Kidney glomerular epithelial cell (primary cell): ENCODE measurements around the gene SH3RF3.

Source experiments
- DNase-seq: peaks from one replicate; lab custom pipeline; 2025; lab: John Stamatoyannopoulos, UW

The SH3RF3 gene

DNA sequence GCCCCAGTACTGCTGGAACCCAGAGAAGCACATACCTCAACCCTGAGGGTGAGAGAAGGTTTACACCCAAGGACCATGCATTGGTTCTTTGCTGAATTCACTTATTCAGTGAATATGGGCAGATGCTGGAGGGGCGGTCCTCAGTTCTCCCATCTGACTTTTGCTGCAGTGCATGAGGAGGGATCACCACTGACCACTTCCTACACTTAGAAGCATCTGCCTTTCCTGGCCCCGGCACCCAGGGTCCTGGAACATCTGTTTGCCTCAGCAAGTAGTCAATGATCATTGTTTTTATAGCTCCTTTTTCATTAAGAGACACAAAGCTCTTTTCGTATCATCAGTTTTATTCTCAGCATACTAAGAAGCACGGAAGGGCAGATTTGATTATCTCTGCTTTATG lies 211.4 kb downstream of the SH3RF3 start:
- DNase-seq, result no peak

DNA sequence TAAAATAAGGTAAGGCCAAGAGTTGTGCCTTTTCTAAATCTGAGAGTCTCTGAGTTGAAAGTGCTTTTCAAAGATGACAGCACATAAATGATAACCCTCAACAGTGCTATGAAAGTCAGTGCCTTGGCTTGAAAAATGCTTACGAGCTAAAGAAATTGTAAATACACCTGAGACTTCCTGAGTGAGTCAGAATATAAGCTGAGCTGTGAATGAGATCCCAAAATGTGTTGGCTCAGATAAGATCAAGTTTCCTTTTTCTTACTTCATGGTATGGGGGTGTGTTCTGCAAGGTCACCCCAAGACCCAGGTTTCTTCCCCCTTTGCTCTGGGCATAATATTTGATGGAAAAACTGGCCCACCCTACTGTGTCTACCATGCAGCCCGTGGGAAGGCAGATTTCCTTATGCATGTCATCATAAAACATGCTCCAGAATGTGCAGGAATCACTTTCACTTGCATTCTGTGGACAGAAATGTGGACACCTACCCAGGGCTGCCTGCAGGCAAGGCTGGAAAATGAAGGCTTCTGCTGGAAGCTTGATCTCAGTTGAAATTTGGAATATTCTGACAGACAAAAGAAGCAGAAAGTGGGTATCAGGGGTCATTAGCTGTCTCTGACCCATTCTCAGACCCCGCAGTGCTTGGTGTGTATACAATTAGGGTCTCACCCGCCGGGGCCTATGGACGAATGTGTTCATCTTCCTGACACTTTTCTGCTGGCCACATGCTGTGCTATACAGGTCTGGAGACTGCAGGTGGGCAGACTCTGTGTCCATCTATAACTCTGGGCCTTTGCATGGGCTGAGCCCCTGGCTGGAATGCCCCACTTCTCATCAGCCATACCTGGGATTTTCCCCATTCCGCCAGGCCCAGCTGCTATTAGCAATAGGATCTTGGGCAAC lies 212.6 kb downstream of the SH3RF3 start:
- DNase-seq, result no peak

DNA sequence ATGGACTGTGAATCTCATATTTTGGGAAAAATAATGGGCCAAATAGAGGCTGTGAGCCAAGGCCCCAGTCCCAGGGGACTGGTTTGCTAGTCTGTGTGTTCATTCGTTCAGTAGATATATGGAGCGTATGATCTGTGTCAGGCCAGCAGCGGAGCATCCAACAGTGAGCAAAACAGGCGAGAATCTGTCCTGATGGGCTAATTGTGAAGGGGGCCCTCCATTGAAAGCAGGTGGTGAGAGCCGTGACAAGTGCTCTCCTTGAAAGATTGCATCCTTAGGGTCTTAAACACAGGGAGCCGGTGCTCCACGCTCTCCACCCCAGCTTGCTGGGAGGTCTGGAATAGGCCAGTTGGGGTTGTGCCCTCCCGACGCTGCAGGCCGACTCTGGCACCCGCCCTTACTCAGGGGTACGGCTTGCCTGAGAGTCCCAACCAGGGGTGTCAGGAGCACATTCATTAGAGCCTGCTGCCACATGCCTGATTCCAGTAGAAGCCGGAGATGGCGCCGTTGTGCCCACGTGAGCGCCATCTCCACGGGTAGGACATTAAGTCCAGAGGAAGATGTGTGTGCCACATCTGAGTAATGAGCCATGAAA lies 213.3 kb downstream of the SH3RF3 start:
- no peak for DNase-seq

DNA sequence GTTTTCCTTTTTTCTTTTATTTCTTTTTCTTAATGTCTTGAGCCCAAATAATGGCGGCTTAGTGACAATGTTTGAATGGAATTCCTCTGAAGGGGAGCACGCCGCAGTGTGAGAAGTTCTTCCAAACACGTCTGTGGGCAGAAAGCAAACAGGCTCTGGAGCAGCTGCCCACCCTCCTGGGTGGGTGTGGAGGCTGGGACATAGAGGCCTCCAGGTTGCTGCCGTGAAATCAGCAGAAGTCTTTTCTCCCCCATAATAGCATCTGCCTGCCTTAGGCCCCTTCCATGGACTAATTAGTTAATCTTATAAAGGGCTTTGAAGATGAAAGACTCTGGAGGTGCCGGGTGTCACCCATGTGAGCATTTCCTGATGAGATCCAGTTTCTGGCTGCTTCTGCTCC lies 213.9 kb downstream of the SH3RF3 start:
- no peak for DNase-seq

DNA sequence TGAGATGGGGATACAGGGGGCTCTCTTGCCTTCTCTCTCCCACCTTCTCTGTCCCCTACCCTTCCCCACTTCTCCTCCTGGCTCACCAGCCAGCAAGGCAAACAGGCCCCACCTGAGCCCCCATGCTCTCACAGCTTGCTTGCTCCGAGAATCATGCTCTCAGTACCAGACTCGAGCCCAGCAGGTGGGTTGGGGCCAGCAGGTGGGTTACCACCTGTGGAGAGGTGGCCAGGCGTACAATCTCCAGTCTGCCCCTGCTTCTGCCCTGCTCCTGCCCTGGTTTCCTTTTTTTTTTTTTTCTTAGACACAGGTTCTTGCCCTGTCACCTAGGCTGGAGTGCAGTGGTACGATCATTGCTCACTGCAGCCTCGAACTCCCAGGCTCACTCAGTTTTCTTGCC lies 214.5 kb downstream of the SH3RF3 start:
- DNase-seq, result no peak

DNA sequence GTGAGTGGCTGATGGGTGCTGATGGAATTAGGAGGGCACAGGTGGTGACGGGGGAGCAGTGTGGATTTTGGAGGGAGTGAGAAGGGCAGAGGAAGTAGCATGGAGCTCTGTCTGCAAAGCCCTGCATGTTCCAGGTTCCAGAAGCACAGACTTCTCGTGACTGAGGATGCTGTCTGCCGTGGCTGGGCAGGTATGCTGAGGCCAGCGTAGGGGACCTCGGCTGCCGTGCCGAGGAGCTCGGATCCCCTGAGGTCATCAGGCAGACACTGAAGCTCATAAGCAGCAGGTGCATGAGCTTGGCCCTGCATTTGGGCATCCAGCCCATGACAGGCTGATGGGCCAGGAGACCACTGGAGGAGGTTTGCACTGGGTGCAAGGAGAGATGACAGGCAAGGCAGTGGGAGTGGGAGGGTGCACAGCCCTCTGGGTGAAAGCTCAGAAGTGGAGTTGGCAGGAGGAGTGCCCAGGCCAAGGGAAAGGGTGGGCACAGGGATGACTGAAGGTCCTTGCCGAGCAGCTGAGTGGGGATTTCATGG lies 215.3 kb downstream of the SH3RF3 start:
- DNase-seq, result no peak

DNA sequence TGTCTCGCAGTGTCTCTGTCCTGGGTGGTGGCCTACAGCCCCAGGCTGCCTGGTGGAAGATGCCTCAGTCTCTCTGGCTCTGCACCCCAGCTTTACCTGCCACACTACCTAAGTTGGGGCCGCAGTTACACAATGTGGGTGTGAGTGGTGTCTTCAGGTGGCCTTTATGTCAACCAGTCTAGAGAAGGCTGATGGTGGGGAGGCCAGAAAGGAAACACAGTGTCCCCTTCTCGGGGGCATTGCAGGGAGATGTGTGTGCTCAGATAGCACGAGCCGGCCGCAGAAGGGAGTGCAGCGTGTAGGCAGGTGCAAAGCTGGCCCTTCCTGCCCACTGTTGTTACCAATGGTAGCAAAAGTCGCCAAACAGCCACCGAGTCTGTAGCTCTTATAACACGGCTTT lies 216.1 kb downstream of the SH3RF3 start:
- DNase-seq, result no peak

DNA sequence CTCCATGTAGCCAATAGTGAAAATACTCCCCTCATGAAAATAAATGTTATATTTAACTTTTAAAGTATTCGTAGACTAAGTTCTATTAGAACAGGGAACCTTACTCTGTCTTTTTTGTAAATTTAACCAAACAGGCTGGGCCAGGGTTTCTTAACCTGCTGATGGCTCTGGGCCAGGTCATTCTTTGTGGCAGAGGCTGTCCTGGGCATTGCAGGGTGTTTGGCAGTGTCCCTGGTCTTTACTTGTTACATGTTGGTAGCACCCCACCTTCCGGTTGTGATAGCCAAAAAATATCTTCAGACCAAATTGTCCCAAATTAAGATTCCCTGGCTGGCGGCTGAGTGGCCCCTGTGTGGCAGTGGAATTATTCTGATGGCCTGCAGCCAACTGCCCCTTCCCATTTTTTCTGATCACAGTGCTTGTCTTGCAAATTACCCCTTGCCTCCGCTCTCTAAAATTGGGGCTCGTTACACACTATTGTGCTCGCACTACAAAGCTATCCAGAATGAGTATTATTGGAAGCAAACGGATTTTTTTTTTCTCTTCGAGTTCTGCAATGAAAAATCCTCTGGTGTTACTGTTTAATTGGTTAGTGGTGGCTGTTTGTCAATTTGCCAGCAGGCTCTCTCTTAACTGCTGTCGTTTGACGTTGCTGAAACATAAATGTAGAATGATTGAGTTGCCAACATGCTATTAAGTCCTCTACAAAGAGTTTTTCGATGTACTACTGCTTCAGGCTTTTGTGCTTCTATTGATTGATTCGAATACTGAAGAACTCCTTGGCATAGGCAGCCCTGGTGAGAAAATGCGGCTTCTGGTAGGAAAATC lies 216.9 kb downstream of the SH3RF3 start:
- DNase-seq, result no peak

DNA sequence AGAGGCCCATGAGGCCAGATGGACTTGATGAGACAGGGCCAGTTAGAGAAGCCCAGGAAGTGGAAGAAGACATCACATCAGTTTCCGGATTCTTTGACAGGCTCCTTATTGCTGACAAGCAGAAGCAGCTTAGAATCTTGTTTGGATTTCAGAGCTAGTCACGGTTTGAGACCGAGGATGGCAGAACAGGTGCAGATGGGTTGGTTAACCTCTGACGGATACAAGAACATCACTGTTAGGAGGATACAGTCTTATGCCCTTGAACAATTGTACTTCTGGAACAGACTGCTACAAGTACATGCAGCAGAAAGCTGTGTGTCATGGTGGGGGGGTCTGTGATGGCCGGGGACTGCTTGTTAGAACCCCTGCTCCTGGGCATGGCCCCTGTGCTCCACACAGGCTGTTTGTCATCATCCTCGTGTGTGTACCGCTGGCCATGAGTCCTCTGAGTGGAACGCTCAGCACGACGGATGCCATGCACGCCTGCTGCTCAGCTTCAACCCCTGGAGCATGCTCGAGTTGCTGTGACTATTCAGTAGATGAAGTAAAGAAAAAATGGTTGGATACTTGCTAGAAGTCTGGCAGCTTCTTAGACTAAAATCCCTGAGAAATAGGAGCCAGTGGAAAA lies 217.7 kb downstream of the SH3RF3 start:
- no peak for DNase-seq

DNA sequence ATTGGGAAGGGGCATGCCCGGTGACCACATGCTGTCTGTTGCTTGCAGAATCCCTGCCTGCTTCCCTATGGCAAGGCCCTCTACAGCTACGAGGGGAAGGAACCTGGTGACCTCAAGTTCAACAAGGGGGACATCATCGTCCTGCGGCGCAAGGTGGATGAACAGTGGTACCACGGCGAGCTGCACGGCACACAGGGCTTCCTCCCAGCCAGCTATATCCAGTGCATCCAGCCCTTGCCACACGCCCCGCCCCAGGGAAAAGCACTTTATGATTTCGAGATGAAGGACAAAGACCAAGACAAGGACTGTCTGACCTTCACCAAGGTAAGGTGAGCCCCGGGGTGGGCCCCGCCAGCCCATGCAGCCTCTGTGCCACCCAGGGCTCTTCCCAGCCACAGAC lies 218.6 kb downstream of the SH3RF3 start:
- DNase-seq, result no peak

DNA sequence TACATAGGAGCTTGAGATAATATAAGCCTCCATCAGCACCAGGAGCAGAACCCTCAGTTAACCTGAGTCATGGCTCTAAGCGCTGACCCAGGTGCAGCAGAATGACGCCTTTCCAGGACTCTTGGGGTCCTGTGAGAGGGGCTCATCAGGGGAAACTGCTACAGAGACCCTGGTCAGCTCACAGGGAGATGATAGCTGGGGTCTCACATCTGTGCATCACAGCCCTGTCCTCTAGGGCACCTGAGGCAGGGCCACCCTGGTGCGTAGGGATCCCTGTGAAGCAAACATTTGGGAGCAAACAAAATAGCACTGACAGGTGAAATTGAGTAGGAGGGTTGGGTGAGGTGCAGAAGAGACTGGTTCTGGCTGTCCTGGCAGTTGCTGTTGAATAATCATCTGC lies 219.2 kb downstream of the SH3RF3 start:
- no peak for DNase-seq

DNA sequence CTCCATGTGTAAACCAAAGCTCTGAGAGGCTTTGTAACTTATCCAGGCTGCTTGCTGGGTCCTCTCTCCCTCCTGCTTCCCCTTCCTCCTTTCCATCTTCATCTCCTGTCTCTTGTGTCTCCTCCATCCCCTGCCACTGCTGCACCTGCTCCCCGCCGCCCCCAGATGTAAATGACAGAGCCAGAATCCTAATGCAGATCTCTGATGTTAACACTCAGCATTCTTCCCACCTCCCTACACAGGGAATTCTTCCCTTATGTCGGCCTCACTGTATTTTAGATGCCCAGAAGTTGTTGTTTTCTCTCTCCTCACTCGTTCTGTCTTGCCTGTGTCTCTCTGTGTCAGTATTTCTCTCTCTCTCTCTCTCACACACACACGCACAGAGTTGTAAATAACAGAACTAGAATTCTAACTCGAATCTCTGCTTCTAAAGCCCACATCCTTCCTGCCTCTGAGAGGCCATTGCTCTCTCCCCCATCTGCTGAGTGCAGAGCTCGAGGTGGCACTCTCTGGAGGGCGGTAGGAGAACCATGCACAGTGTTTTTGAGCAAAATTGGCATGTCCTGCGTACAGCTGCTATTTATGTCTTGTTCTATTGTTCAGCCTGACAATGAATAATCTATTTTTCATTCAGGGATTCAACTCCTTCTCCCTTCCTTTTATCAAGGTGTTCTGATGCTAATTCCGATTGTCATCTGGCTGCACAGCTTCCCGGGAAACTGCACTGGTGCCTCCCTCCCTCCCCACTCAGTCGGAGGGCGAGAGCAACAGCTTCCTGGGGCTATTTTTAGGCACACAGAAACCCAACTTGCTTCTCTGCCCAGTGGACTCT lies 219.9 kb downstream of the SH3RF3 start:
- no peak for DNase-seq

DNA sequence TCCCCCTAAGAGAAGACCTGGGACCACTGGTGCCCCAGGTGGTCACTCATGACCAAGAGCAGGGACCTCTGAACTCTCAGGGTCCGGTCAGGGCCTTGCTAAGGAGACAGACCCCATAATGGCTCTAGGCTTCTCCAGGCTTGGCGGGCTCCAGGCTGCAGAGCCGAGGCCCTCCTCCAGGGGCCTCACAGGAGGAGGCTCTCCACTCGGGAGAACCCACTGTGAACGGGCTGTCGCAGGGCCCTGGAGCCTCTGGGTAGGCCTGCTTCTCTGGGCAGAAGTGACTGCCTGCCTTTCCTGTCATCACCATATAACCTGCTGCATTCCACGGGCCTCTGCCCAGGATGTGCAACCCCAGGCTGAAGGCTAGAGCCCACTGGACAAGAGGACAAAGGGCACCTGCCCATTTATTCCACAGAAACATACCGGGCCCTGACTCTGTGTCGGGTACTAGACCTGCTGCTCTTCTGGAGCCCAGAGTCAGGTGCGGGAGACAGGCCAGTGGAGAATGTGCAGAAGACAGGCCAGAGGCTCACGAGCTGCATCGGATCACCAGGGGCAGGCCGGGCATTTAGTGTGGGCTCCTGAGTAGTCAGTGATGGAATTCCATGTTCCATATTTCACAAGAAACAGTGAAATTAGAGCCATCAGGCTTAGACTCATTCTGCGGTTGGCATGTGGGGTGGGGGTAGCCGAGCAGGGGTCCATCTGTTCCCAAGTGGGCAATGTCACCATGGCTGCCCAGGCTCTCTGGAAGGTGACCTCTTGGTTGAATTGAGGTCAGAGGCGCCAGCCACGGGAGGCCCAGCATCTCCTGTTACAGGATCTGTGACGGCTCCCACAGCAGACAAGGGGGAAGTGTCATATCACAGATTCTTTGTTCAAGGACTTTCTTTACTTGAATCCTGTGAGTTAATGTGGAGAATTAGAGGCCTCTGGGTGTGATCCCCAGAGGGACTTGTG lies 220.8 kb downstream of the SH3RF3 start:
- DNase-seq, result no peak

DNA sequence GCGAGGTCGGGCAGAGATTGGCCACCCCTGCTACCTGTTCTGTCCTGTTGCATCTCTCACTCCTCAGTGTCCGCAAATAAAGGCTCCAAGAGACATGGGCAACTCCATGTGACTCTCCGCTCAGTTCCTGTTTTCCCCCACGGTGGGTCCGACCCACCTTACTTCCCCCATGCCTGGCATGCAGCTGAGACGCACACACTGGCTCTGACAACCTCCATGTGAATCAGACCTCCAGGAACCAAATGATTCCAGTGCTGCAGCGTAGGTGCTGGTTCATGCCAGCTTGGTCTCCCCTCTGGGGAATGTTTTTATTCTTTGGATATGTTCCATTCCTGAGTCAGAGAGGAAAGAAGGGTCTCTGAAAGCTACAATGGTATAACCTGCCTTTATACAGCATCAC lies 221.5 kb downstream of the SH3RF3 start:
- no peak for DNase-seq

DNA sequence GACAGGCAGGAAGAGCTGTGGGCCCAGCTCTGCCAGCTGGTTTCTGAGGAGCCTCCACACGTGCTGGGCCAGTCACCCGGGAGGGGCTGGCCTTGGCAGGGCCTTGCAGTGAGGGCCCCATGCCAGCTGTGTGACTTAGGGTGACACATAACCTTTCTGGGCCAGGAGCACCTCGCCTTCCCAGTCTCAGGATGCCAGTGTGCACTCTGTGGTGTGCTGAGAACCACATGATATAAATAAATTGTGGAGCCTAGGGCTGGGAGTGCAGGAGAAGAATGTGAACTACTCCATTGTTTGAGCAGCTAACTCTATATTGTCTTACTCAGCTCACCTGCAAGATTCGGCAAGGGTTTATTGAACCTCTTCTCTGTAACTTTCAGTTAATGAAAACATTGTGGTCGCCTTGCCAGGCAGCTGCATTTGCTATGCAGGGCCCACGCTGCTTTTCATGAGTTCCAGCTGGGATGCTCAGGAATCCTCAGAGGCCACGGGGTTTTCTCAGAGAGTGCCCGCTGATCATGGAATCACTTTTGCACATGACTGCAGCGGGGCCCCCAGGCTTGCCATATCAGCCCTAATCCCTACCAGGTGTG lies 222.3 kb downstream of the SH3RF3 start:
- no peak for DNase-seq

DNA sequence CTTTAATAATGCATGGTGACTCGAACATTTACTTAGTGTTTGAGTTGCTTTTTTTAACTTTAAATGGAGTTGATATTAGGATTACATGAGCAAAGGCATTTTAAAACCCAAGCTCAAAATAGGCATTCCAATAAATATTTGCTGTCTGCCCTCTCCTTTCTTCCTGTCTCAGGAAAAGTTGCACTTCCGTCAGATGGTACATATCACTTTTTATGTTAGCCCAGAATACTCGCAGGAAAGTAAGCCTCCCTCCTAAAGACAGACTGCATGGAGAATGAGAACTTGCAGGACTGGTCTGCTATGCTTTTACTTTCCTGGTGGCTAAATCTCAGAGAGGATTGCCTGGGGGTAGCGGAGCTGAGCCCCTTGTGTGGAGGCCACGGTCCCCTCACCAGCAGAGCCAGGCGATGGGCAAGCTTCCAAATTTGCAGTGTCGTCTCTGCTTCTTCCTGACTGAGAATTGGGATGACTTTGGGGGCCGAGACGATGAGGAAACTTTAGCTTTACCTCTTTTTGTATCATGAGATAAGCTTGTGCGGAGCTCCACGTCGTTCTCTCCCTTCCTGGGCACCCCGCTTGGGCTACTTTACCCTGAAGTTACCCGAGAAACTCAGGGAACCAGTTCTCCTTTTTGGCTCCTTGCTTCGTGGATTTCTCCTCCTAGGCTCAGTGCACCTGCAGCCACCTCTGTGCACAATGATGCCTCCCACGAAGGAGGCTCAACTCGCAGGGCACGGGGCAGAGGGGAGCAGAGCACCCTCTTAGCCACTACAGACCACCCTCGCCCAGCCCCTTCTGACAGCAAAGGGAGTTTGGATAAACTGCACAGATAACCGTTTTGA lies 223.3 kb downstream of the SH3RF3 start:
- no peak for DNase-seq

DNA sequence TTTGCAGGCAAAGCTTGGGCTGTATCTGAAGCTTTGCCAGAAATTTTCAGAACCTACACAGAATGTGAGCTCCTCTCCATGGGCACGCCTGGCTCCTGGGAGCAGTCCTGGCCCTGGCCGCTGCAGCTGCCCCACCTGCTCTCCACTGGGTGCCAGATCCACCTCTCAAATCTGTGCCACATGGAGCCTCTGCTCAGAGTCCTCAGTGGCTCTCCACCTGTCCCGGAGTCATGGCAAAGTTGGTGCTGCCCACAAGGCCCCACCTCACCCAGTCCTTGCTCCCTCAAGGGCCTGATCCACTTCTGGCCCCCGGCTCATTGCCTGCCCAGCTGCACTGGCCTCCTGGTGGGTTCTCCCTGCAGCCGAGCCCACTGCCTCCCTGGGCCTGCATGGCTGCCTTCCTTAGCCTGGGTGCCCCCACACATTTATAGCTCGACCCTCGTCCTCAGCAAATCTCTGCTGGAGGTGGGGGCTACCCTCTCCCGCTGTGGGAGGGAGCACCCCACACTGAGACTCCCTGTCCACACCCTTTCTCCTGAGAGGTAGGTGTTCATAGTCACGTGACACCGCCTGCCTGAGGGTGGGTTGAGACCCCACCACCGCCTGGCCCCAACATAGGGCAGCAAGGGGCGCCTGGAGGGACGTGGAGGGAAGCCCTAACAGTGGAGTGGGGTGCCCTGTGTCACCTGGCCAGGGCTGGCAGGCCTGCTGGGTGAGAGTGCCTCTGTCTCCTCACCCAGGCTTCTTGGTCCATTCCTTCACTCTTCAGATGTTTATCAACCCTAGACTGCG lies 224.1 kb downstream of the SH3RF3 start:
- no peak for DNase-seq
